Measurements from ENCODE around the gene C1QL2. TPM values are rescaled to one million over a fixed set of nuclear protein-coding genes. Genes with fewer than 3 reads are reported as not detected.

The C1QL2 gene
- total RNA-seq, 1 donor from 2014 or later, result not detected

DNA sequence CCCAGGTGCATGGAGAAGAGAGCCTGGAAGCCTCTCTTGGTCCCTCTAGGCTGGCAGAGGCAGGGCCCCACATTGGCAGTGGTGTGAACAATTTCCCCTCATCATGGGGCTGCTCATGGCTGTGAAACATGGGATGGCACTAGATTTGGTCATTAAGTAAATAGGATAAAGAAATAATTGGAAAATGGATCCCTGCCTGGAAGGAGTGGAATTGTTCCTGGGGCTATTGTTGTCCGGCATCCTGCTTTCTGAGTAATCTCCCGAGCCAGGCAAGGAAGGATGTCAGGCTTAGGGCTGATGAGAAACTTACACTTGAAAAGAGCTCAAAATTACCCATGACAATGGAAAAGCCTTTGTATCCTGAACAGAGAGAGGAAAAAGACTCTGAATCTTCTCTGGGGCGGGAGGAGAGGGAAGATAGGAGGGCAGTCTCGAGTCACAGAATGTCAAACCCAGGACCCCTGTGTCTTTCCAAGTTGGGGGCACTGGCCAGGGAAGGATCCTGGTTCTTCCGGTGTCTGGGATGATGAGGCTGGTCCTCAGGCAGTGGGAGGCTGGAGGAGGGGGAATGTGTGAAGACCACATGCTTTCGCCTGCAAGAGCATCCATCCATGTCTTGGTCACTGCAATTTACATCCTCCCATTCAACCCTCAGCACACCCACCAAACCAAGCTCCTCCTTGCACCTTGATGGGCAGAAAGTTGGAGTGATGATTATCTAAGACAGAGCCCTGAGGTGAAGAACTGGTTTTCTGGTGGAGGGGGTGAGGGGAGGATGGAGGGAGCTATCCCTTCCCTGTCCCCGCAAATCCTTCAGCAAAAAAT lies 38.0 kb upstream of the C1QL2 start:
- Mint-ChIP-seq H3K4me1 (no peaks in the 10 kb centered on the region), H3K27ac (no peak overlapping the region), H3K27me3 (peaks cover 17% of the 10 kb centered on the region), H3K4me3 (no peak overlapping the region), H3K9me3 (no peaks in the 10 kb centered on the region), H3K36me3 (ENCODE audit: low read depth) (no peaks in the 10 kb centered on the region)
- TF ChIP-seq, protein P1, sequence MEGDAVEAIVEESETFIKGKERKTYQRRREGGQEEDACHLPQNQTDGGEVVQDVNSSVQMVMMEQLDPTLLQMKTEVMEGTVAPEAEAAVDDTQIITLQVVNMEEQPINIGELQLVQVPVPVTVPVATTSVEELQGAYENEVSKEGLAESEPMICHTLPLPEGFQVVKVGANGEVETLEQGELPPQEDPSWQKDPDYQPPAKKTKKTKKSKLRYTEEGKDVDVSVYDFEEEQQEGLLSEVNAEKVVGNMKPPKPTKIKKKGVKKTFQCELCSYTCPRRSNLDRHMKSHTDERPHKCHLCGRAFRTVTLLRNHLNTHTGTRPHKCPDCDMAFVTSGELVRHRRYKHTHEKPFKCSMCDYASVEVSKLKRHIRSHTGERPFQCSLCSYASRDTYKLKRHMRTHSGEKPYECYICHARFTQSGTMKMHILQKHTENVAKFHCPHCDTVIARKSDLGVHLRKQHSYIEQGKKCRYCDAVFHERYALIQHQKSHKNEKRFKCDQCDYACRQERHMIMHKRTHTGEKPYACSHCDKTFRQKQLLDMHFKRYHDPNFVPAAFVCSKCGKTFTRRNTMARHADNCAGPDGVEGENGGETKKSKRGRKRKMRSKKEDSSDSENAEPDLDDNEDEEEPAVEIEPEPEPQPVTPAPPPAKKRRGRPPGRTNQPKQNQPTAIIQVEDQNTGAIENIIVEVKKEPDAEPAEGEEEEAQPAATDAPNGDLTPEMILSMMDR (IDR thresholded peaks at IDR 0.05), result no peak
- ChIA-PET POLR2A (no interaction called here), CTCF (no interaction called here)
- intact Hi-C loops (cut with micrococcal nuclease), result no loop called here
- no peak for ATAC-seq (ENCODE audit: low read depth)
- no peak for DNase-seq

DNA sequence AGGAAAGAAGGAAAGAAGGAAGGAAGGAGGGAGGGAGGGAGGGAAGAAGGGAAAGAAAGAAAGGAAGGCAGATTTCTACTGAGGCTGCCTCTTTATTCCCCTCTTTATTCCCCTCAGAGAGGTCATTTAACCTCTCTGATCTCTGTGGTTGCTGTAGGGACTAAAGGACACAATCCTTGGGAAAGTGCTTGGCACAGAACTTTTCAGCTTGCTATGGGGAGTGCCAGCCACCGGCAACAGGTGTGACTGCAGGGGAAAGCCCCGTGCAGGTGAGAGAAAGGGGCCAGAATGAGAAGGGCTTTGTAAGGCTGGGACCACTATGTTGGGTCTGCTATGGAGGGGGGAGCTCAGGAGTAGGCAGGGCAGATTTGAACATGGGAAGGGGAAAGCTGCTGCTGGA lies 37.3 kb upstream of the C1QL2 start:
- DNase-seq (no peak), ATAC-seq (ENCODE audit: low read depth) (no peak)
- Mint-ChIP-seq H3K27me3 (peaks cover 17% of the 10 kb centered on the region), H3K9me3 (no peaks in the 10 kb centered on the region), H3K4me3 (no peak overlapping the region), H3K27ac (no peak overlapping the region), H3K36me3 (ENCODE audit: low read depth) (no peaks in the 10 kb centered on the region), H3K4me1 (no peaks in the 10 kb centered on the region)
- ChIA-PET POLR2A (no interaction called here), CTCF (no interaction called here)
- TF ChIP-seq, protein P1 (IDR thresholded peaks at IDR 0.05), result no peak
- intact Hi-C loops (cut with micrococcal nuclease), result no loop called here

DNA sequence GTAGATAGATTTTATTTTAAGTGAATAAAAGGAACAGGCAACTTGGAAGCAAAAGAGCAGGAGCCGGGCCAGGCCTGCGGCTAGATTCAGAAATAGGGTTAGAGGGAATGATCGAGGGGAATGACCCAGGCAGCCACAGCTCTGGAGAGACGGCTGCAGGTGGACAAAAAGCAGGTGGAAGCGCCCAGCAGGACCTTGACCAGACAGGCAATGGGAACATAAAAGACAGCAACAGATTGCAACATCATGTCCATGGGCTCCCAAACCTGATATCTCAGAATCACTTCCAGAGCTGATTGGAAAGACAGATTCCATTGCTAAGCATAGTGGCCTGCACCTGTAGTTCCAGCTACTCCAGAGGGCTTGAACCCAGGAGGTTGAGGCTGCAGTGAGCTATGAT lies 36.5 kb upstream of the C1QL2 start:
- H3K27me3 Mint-ChIP-seq, result peaks cover 23% of the 10 kb centered on the region
- CTCF ChIA-PET, result no interaction called here
- DNase-seq, result no peak
- H3K9me3 Mint-ChIP-seq, result no peaks in the 10 kb centered on the region
- TF ChIP-seq, protein P1 (IDR thresholded peaks at IDR 0.05), result no peak
- POLR2A ChIA-PET, result no interaction called here
- no peaks in the 10 kb centered on the region for H3K4me1 Mint-ChIP-seq
- H3K27ac Mint-ChIP-seq, result no peak overlapping the region
- H3K36me3 Mint-ChIP-seq (ENCODE audit: low read depth), result no peaks in the 10 kb centered on the region
- no peak overlapping the region for H3K4me3 Mint-ChIP-seq
- intact Hi-C loops (cut with micrococcal nuclease), result no loop called here
- ATAC-seq (ENCODE audit: low read depth), result no peak

DNA sequence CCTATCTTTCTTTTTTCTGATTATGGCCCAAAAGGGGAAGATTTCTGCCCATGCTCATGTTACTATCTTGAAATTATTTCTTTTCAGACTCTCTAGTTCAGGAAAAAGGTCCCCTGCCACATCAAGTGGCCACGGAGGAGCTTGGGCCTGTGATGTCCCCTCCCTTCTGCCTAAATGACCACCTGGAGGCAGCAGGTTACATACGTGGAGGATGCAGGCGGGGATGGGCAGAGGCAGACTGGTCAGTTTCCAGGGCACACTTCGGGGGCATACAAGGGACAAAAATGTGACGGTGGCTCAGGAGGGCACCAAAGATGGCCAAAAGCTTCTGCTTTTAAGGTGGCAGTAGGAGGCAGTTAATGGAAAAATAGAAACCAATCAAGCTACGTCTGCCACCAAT lies 34.3 kb upstream of the C1QL2 start:
- Mint-ChIP-seq H3K4me1 (no peaks in the 10 kb centered on the region), H3K9me3 (no peaks in the 10 kb centered on the region), H3K4me3 (no peak overlapping the region), H3K27ac (no peak overlapping the region), H3K27me3 (peaks cover 21% of the 10 kb centered on the region), H3K36me3 (ENCODE audit: low read depth) (no peaks in the 10 kb centered on the region)
- DNase-seq, result no peak
- TF ChIP-seq, protein P1 (IDR thresholded peaks at IDR 0.05), result no peak
- intact Hi-C loops (cut with micrococcal nuclease), result no loop called here
- ATAC-seq (ENCODE audit: low read depth), result no peak
- CTCF ChIA-PET, result interaction anchor here (1.4 kb wide), 1 partner anchor 17 kb away, joined by 3 read pairs; no protein-coding TSS in a partner anchor
- POLR2A ChIA-PET, result no interaction called here

DNA sequence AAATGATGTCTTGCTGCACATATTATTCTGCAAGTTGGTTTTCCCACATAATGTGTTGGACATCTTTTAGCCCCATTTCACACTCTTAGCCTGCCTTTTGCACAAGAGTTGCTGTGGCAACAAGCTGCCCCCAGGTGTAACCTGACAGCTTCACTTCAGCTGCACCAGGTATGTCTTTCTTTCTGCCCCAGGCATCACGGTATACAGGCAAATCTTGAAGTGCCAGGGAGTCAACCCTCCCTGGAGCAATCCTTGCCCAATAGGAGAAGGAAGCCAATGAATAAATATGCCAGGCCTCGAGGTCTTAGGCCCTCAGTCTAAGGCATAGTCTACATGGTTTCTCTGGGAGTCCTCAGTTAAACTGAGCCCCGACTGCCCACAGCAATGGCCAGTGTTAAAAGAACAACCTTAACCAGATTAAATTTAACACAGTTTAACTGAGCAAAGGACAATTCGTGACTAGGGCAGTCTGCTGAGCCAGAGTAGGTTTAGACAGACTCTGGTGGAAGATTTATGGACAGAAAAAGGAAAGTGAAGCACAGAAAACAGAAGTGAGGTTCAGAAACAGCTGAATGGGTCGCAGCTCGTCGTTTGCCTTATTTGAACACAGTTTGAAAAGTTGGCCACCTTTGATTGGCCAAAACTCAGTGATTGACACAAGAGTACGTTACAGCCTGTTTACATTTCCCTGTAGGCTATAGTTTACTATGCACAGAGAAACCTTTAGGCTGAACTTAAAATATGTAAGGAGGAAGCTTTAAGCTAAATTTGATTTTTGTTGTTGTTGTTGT lies 32.0 kb upstream of the C1QL2 start:
- intact Hi-C loops (cut with micrococcal nuclease), result no loop called here
- Mint-ChIP-seq H3K9me3 (no peaks in the 10 kb centered on the region), H3K4me3 (no peak overlapping the region), H3K36me3 (ENCODE audit: low read depth) (no peaks in the 10 kb centered on the region), H3K27ac (no peak overlapping the region), H3K4me1 (no peaks in the 10 kb centered on the region), H3K27me3 (peaks cover 21% of the 10 kb centered on the region)
- ChIA-PET POLR2A (no interaction called here), CTCF (no interaction called here)
- DNase-seq, result no peak
- TF ChIP-seq, protein P1 (IDR thresholded peaks at IDR 0.05), result no peak
- no peak for ATAC-seq (ENCODE audit: low read depth)

Data from activated B cell treated with CpG ODN at 0.5 μM for 24 hours (primary cell).